ENCODE measurements around the gene AGXT.

The AGXT gene

DNA sequence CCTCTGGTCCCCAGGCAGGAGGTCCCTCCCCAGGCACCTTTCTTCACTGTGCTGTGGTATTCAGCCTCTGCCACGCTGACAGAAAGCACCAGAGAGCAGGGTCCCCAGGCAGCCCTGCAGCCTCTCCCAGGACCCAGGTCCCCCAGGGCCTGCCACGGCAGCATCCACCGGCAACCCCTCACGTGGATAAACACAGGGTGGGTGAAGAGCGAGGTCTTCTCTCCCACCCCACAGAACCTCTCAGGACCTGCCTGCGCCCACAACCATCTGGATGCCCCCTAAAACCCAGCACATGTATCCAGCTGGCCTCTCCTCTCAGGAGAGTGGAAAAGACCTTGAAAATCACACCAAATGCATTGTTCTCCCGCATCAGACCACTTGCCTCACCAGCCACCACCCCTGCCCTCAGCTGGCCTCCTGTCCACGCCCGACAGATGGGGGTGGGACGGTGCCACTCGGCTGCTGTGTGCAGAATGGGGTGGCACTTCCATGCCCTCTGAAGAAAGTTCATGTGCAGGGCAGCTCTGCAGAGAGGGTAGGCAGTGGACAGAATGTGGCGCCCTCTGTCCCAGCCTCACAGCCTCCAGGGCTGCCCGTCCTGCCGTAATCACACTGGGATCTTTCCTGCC, 33.5 kb downstream of the AGXT start:
- H3K36me3 Mint-ChIP-seq (ENCODE audit: low read depth), result no peaks in the 10 kb centered on the region
- peaks cover 10% of the 10 kb centered on the region for H3K9me3 Mint-ChIP-seq
- TF ChIP-seq CTCF (IDR thresholded peaks at IDR 0.05; ENCODE audit: unreplicated experiment in 3 of 3), result no peak
- H3K4me3 Mint-ChIP-seq, result no peak overlapping the region
- H3K27me3 Mint-ChIP-seq (ENCODE audit: low read depth), result peaks cover 16% of the 10 kb centered on the region
- no peak overlapping the region for H3K27ac Mint-ChIP-seq
- no peaks in the 10 kb centered on the region for H3K4me1 Mint-ChIP-seq

DNA sequence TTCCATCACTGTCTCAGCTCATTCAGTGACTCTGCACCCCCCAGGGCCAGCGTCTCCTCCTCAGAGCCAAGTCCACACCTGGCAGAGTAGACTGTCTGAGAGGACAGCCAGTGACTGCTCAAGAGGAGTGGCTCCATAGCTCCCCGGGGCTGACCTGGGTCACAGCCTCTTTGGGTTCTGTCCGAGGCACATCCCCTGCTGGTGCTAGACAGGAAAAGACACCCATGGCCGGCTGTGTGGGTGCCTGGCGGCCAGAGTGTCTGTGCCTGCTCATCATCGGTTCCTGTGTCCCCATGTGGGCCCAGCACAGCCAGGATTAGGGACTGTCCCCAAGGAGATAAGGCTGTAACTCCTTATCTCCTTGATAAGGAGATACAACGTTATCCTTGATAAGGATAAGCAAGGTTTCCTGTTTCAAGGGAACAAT, 34.0 kb downstream of the AGXT start:
- H3K4me1 Mint-ChIP-seq, result no peaks in the 10 kb centered on the region
- TF ChIP-seq CTCF (IDR thresholded peaks at IDR 0.05; ENCODE audit: unreplicated experiment in 3 of 3), result no peak
- H3K27ac Mint-ChIP-seq, result no peak overlapping the region
- no peak overlapping the region for H3K4me3 Mint-ChIP-seq
- peaks cover 12% of the 10 kb centered on the region for H3K27me3 Mint-ChIP-seq (ENCODE audit: low read depth)
- H3K9me3 Mint-ChIP-seq, result peaks cover 10% of the 10 kb centered on the region
- no peaks in the 10 kb centered on the region for H3K36me3 Mint-ChIP-seq (ENCODE audit: low read depth)

- peaks cover 12% of the 10 kb centered on the region for H3K27me3 Mint-ChIP-seq (ENCODE audit: low read depth)
- H3K4me1 Mint-ChIP-seq, result no peaks in the 10 kb centered on the region
- TF ChIP-seq CTCF (IDR thresholded peaks at IDR 0.05; ENCODE audit: unreplicated experiment in 3 of 3), result no peak
- no peak overlapping the region for H3K27ac Mint-ChIP-seq
- no peak overlapping the region for H3K4me3 Mint-ChIP-seq
- peaks cover 10% of the 10 kb centered on the region for H3K9me3 Mint-ChIP-seq
- H3K36me3 Mint-ChIP-seq (ENCODE audit: low read depth), result no peaks in the 10 kb centered on the region
Measured at GRCh38 chr2:240903191-240904060, 34.8 kb downstream of the AGXT start.

- Mint-ChIP-seq H3K9me3 (peaks cover 10% of the 10 kb centered on the region), H3K27ac (no peak overlapping the region), H3K4me3 (no peak overlapping the region), H3K27me3 (ENCODE audit: low read depth) (peaks cover 15% of the 10 kb centered on the region), H3K36me3 (ENCODE audit: low read depth) (no peaks in the 10 kb centered on the region), H3K4me1 (no peaks in the 10 kb centered on the region)
- no peak for TF ChIP-seq CTCF (IDR thresholded peaks at IDR 0.05; ENCODE audit: unreplicated experiment in 3 of 3)
Measured at GRCh38 chr2:240904216-240905175, 35.9 kb downstream of the AGXT start.

DNA sequence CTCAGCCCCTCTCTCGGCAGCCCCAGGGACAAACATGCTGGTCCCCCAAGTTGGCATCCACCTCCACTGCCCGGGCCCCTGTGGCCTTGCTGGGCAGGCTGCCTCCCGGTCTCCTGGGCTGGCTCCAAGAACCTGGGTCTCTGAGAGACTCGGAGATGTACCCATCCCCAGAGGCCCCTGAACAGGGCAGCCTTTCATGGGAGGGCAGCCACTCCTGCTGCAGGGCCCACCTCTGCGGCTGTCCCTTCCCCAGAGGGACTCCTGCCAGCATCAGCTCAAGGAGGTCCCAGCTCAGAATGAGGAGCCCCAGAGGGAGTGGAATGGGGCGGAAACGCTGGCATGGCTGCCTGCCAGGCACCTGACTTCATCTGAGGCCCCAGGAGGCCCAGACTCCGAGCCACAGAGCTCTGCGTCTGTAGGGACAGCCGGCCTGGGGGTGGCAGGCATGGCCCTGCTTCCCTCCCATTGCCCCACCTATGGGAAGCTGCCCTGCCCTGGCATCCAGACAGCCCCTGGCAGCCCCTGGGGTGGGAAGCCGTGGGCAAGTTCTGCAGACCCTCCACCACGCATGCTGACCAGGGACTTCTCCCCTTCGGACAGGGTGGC, 36.7 kb downstream of the AGXT start:
- H3K36me3 Mint-ChIP-seq (ENCODE audit: low read depth), result no peaks in the 10 kb centered on the region
- peaks cover 10% of the 10 kb centered on the region for H3K9me3 Mint-ChIP-seq

More for the DNA sequence above, 36.7 kb downstream of the AGXT start:
- H3K4me1 Mint-ChIP-seq, result peaks cover 1% of the 10 kb centered on the region
- H3K4me3 Mint-ChIP-seq, result no peak overlapping the region
- no peak overlapping the region for H3K27ac Mint-ChIP-seq
- H3K27me3 Mint-ChIP-seq (ENCODE audit: low read depth), result peaks cover 17% of the 10 kb centered on the region
- no peak for TF ChIP-seq CTCF (IDR thresholded peaks at IDR 0.05; ENCODE audit: unreplicated experiment in 3 of 3)
